Prostate gland (tissue), 2 donors: ENCODE data around the gene OR8D1.

ENCODE experiments used
- CTCF ChIP-seq, 4 experiments: fragments of 200-600 bp in 2 of 4; fragments of 450-650 bp in 2 of 4; sonication (generic) in 2 of 4; IDR thresholded peaks; 1 replicate in 3 of 4; 2 replicates in 1 of 4; pipeline ENCODE4 v1.5.1; 2016 to 2019; ENCODE audit warnings: antibody characterized with exemption in 4 of 4, mild to moderate bottlenecking in 2 of 4, moderate library complexity in 2 of 4
- POLR2A ChIP-seq: fragments of 450-650 bp; IDR thresholded peaks from one replicate; pipeline ENCODE4 v1.6.1; 2016; ENCODE audit warnings: antibody characterized with exemption, mild to moderate bottlenecking
- POLR2AphosphoS5 ChIP-seq: sonication (generic); formaldehyde crosslinking; IDR thresholded peaks from one replicate; pipeline ENCODE4 v1.6.1; 2017; ENCODE audit warnings: antibody characterized with exemption

- TF ChIP-seq CTCF (IDR thresholded peaks at IDR 0.05) (no peak), POLR2A (no peak), POLR2AphosphoS5 (no peak)
These were observed 3.0 kb downstream of the OR8D1 start for GRCh38 chr11:124310721-124311120.
